ENCODE data around the gene PIK3C3. TPM values are rescaled to one million over a fixed set of nuclear protein-coding genes. Genes with fewer than 3 reads are reported as not detected.

Gene PIK3C3
- total and polyA plus RNA-seq, 9 of the 15 experiments (the other 6 are each of a cell fraction or from before 2014, with no cell fraction given), result 27.0 to 101 (median 42.9) TPM

DNA sequence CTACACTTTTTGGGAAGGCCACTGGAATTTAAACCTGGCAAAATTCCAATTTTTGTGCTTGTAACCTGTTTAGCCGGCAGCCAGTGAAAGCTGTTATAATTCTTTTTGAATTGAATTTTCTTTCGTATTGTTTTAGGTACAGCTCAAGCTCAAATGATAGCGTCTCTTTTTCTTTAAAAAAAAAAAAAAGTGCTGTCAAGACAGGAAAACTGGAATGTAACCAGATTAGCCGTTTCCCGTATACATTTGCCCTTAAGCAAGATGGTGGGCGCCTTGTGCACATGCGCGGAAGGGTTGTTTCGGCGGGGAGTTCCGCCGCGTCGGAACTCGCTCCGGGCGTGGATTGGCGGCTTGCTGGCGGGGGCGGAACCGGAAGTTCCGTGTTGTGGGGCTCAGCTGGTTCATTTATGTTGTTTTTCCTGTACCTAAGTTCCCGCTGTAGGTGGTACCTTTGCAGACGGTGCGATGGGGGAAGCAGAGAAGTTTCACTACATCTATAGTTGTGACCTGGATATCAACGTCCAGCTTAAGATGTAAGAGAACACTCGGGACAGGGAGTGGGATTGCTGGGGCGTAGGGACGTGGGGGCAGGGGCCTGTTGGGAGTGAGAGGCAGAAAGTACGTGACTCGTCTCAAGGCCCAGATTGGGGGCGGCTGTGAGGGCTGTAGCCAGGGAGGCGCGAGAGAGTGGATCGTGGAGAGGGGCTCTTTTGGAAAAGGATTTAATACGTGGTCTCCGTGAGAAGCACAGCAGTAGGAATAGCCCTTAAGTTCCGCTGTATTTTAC lies at the start of gene PIK3C3 (continued):
- TF ChIP-seq, protein P1, sequence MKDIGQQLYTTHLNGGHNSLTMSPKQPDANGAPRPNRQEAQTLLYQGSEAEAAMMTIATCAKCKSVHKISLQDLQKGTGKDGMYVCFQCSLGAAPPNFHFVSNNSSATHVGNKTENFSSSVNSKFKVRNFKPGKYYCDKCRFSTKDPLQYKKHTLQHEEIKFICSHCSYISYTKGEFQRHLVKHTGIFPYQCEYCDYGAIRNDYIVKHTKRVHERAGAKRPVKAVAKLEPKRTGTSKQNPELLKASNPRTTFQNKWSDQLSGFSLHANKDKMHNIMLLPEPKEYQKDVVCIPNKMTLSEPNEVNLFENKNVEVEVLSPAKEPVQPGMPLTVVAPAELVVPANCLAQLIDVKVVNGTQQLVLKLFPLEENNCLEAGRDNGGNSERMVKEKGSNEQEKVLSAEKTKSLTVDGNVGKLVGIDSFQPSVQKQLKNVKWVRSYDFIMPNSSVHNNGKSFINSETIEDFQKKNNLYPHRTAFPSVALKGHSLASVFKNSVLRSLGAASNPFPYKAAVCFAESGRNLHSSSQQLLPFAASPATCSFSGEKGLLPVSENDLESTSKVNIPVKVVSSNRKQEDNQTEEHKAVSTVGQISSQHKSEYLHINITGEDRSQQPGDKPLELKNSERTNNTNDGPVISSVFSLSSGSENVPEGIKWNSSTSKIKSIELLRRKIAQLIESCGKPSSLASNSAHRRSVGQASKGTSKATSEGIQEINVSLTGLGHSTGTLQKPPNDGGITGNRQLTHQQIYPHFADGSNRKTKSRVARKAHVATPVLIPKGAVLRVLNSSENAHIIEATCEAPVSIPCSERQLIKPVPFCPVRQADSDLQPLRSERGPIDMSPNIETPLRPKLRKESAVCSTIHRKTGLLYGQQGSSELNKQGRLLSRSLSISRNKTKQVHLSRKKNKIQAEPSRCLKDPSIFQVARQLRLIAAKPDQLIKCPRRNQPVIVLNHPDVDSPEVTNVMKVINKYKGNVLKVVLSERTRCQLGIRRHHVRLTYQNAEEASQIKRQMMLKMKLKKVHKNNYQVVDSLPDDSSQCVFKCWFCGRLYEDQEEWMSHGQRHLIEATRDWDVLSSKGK (CRISPR knock-in tag; IDR thresholded peaks at IDR 0.05), result no peak
- TF ChIP-seq SRF (CRISPR knock-in tag; IDR thresholded peaks at IDR 0.05), result 0 out of 4 replicates have a peak, but pooled peaks of 1 of the 2 experiments have one; percentile 23
- TF ChIP-seq ZNF121 (CRISPR knock-in tag; conservative IDR thresholded peaks at IDR 0.05), result no peak
- no peak for TF ChIP-seq CBX5 (IDR thresholded peaks at IDR 0.05; ENCODE audit: borderline replicate concordance, low read depth)
- TF ChIP-seq ZNF830 (CRISPR knock-in tag; IDR thresholded peaks at IDR 0.05), result no peak
- no peak; the same call in 1 of the 2 replicates for TF ChIP-seq BACH1 (tag; IDR thresholded peaks at IDR 0.05)
- 0 out of 2 replicates have a peak, but pooled peaks have one; percentile 7 for TF ChIP-seq SMARCA4 (IDR thresholded peaks at IDR 0.05)
- TF ChIP-seq DLX4 (CRISPR knock-in tag; IDR thresholded peaks at IDR 0.05), result no peak
- peak; percentile 40 for TF ChIP-seq MEIS2 (IDR thresholded peaks at IDR 0.05; ENCODE audit: partially characterized antibody)
- TF ChIP-seq CEBPB (tag; IDR thresholded peaks at IDR 0.05), result no peak
- TF ChIP-seq HMGN3 (IDR thresholded peaks at IDR 0.05; ENCODE audit: borderline replicate concordance, extremely low read depth, insufficient read length, low read depth, low read length), result peak; percentile 75
- peak; percentile 14; the same call in 1 of the 2 replicates for TF ChIP-seq NR2C1 (IDR thresholded peaks at IDR 0.05)
- 0 out of 2 replicates have a peak, but pooled peaks have one; percentile 19 for TF ChIP-seq NR2C1 (tag; IDR thresholded peaks at IDR 0.05)
- 0 out of 4 replicates have a peak, but pooled peaks of 1 of the 2 experiments have one; percentile 8 for TF ChIP-seq ARNT (IDR thresholded peaks at IDR 0.05)
- no peak for TF ChIP-seq ZNF347 (CRISPR knock-in tag; IDR thresholded peaks at IDR 0.05; ENCODE audit: low read depth)
- TF ChIP-seq, protein P2, sequence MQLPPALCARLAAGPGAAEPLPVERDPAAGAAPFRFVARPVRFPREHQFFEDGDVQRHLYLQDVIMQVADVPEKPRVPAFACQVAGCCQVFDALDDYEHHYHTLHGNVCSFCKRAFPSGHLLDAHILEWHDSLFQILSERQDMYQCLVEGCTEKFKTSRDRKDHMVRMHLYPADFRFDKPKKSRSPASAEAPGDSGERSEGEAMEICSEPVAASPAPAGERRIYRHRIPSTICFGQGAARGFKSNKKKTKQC (CRISPR knock-in tag; IDR thresholded peaks at IDR 0.05), result 0 out of 2 replicates have a peak, but pooled peaks have one; percentile 45
- no peak for TF ChIP-seq GTF2A2 (tag; IDR thresholded peaks at IDR 0.05)
- peak; percentile 95 to 100 (median 95) for TF ChIP-seq YY1 (IDR thresholded peaks at IDR 0.05; ENCODE audit: borderline replicate concordance in 1 of 3, control insufficient read depth in 1 of 3, extremely low read depth in 1 of 3, insufficient read depth in 3 of 3, insufficient read length in 1 of 3, insufficient replicate concordance in 2 of 3, low read depth in 1 of 3, low read length in 2 of 3)
- no peak for TF ChIP-seq ZNF217 (CRISPR knock-in tag; IDR thresholded peaks at IDR 0.05)
- no peak for TF ChIP-seq GATA2 (CRISPR knock-in tag; IDR thresholded peaks at IDR 0.05)
- TF ChIP-seq, protein P3, sequence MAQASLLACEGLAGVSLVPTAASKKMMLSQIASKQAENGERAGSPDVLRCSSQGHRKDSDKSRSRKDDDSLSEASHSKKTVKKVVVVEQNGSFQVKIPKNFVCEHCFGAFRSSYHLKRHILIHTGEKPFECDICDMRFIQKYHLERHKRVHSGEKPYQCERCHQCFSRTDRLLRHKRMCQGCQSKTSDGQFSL (CRISPR knock-in tag; IDR thresholded peaks at IDR 0.05), result no peak
- TF ChIP-seq, protein P3 (tag; IDR thresholded peaks at IDR 0.05), result no peak
- TF ChIP-seq NCOR1 (IDR thresholded peaks at IDR 0.05), result no peak
